Stomach (tissue), 9 donors: ENCODE data around the gene TGFBR2. TPM values are rescaled to one million over a fixed set of nuclear protein-coding genes. Genes with fewer than 3 reads are reported as not detected.

Experiments used
- DNase-seq, 2 donors: peaks; one replicate each; pipeline versions ENCODE4 v3.0.0 to v3.0.0-alpha.2; 2013 to 2019
- H3K27ac ChIP-seq, 5 donors: fragments of 200-600 bp in 4 of 5; sonication (generic) in 4 of 5; one replicate each; pipeline ENCODE4 v1.5.1; 2013 to 2019; ENCODE audit warnings: mild to moderate bottlenecking in 1 of 5, moderate library complexity in 1 of 5
- H3K27me3 ChIP-seq, 3 donors: fragments of 200-600 bp; sonication (generic); one replicate each; pipeline ENCODE4 v1.5.1; 2017 to 2019; ENCODE audit warnings: mixed run types in 1 of 3
- H3K36me3 ChIP-seq, 4 donors: fragments of 200-600 bp; sonication (generic); 1 replicate in 3 of 4; 2 replicates in 1 of 4; pipeline ENCODE4 v1.5.1; 2016 to 2019
- H3K4me1 ChIP-seq, 4 donors: fragments of 200-600 bp; sonication (generic); one replicate each; pipeline ENCODE4 v1.5.1; 2016 to 2019
- H3K4me3 ChIP-seq, 4 donors: fragments of 200-600 bp; sonication (generic) in 3 of 4; one replicate each; pipeline ENCODE4 v1.5.1; 2016 to 2019; ENCODE audit warnings: mild to moderate bottlenecking in 1 of 4
- H3K9me3 ChIP-seq, 4 donors: fragments of 200-600 bp; sonication (generic); one replicate each; pipeline ENCODE4 v1.5.1; 2016 to 2019
- EP300 ChIP-seq: sonication (generic); formaldehyde crosslinking; IDR thresholded peaks from one replicate; pipeline ENCODE4 v1.6.1; 2017; ENCODE audit warnings: antibody characterized with exemption
- POLR2A ChIP-seq, 4 donors: fragments of 450-650 bp; IDR thresholded peaks; one replicate each; pipeline ENCODE4 v1.6.1; 2016; ENCODE audit warnings: antibody characterized with exemption in 4 of 4, control low read depth in 2 of 4, mild to moderate bottlenecking in 1 of 4, moderate library complexity in 1 of 4
- POLR2AphosphoS5 ChIP-seq, 3 donors: sonication (generic); formaldehyde crosslinking; IDR thresholded peaks; one replicate each; pipeline ENCODE4 v1.6.1; 2016; ENCODE audit warnings: antibody characterized with exemption in 3 of 3
- WGBS, 5 donors: extraction: QIAGEN DNeasy Blood & Tissue Kit in 3 of 5; methylation state at CpG; one replicate each; pipeline versions ENCODE4 v1.1.5 to v1.1.7; 2013 to 2018; 5-methylcytosine and 5-hydroxymethylcytosine counted together
- intact Hi-C: fragments of 100-400 bp; cut with DNase I; formaldehyde crosslinking; loops from one replicate; pipeline ENCODE4 v1.15.1; 2023; ENCODE audit warnings: low total_unique reads
- polyA plus RNA-seq, 3 donors: library from polyadenylated mRNA; stranded (reverse); fragments of 200-250 nt; gene quantifications; one replicate each; pipeline ENCODE4 v1.2.3, GENCODE V29; 2013
- total RNA-seq, 5 donors: library from RNA; depleted of rRNA; stranded (reverse); fragments of >200 nt; gene quantifications; one replicate each; pipeline versions ENCODE4 v1.1.0 to v1.2.3, GENCODE V29; 2014 to 2016
- TF ChIP-seq, protein P1 (sequence below), 7 experiments: fragments of 450-650 bp in 4 of 7; fragments of 200-600 bp in 3 of 7; sonication (generic) in 3 of 7; IDR thresholded peaks; one replicate each; pipeline ENCODE4 v1.5.1; 2016 to 2019; ENCODE audit warnings: antibody characterized with exemption in 7 of 7, control low read depth in 2 of 7, mild to moderate bottlenecking in 1 of 7
- donor health status: healthy with polysubstance abuse.
- donor health status: Bipolar disorder and iron deficiency.
- donor health status: healthy.

The TGFBR2 gene
- total and polyA plus RNA-seq, 8 donors = 13.7 to 115 (median 66.3) TPM

DNA sequence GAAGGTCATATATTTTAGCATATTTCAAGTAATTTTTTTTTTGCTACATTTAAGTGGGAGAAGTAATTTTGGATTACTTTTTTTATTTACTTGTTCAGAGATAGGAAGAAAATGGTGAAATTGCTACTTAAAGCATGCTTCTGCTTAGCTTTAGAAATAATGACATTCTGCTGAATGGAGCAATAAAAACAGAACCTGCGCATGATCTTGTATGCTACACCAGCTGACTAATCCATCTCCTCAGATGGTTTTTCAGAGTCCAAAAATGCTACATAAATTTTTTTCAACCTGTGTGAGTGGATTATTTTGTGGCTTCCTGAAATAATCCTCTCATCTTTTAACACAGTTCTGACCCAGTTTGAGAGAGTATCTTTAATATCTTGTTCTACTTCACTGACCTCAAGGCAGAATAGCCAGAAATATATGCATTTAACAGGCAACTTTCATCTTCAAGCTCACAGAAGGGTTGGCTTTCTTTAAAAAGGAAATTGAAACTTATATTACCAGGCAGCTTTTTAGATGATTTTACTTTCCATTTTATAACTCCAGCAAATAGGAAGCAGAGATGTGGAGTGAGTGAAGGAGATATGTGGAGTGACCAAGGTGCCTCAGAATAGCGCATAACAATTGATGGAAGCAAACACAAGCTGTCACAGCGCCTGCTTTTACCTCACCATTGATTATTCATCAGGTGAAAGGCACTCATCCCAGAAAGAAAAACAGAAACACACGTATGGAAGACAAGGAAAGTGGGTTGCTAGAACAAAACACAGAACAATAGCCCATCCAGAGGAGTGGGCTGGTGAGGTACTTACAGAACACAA lies 136.6 kb downstream of the TGFBR2 start:
- no peaks in the 10 kb centered on the region for H3K27me3 ChIP-seq
- H3K27ac ChIP-seq = no peak overlapping the region
- H3K9me3 ChIP-seq = no peaks in the 10 kb centered on the region
- H3K4me3 ChIP-seq = no peak overlapping the region
- no peak for DNase-seq
- 81 to 90% (median 84%) methylated on average over 4 of the region's 4 CpGs for WGBS, 5 donors
- TF ChIP-seq EP300 (no peak), POLR2A (IDR thresholded peaks at IDR 0.05) (no peak), POLR2AphosphoS5 (IDR thresholded peaks at IDR 0.05) (no peak)
- TF ChIP-seq, protein P1, sequence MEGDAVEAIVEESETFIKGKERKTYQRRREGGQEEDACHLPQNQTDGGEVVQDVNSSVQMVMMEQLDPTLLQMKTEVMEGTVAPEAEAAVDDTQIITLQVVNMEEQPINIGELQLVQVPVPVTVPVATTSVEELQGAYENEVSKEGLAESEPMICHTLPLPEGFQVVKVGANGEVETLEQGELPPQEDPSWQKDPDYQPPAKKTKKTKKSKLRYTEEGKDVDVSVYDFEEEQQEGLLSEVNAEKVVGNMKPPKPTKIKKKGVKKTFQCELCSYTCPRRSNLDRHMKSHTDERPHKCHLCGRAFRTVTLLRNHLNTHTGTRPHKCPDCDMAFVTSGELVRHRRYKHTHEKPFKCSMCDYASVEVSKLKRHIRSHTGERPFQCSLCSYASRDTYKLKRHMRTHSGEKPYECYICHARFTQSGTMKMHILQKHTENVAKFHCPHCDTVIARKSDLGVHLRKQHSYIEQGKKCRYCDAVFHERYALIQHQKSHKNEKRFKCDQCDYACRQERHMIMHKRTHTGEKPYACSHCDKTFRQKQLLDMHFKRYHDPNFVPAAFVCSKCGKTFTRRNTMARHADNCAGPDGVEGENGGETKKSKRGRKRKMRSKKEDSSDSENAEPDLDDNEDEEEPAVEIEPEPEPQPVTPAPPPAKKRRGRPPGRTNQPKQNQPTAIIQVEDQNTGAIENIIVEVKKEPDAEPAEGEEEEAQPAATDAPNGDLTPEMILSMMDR (IDR thresholded peaks at IDR 0.05) = no peak
- intact Hi-C loops = no loop called here
- peaks cover 0 to 5% (median 0%) of the 10 kb centered on the region in 4 donors for H3K4me1 ChIP-seq
- no peaks in the 10 kb centered on the region for H3K36me3 ChIP-seq
